GM21529 (cell line): Measurements from ENCODE around the gene SPTB.

Experiments
- ATAC-seq: cut with Tn5 transposase; IDR thresholded peaks from one replicate; pipeline ENCODE4 v1.9.1; 2021; ENCODE audit not compliant: unreplicated experiment

Gene SPTB

GRCh38 chr14:64768401-64769095 lies 111.2 kb downstream of the SPTB start:
- ATAC-seq, result no peak

- ATAC-seq, result no peak
Measured at GRCh38 chr14:64767215-64767964, 112.3 kb downstream of the SPTB start.

GRCh38 chr14:64766430-64767151 lies 113.1 kb downstream of the SPTB start:
- ATAC-seq, result no peak

- ATAC-seq, result no peak
Measured at GRCh38 chr14:64765740-64766302, 113.9 kb downstream of the SPTB start.

GRCh38 chr14:64764641-64765520 lies 114.8 kb downstream of the SPTB start:
- no peak for ATAC-seq

DNA sequence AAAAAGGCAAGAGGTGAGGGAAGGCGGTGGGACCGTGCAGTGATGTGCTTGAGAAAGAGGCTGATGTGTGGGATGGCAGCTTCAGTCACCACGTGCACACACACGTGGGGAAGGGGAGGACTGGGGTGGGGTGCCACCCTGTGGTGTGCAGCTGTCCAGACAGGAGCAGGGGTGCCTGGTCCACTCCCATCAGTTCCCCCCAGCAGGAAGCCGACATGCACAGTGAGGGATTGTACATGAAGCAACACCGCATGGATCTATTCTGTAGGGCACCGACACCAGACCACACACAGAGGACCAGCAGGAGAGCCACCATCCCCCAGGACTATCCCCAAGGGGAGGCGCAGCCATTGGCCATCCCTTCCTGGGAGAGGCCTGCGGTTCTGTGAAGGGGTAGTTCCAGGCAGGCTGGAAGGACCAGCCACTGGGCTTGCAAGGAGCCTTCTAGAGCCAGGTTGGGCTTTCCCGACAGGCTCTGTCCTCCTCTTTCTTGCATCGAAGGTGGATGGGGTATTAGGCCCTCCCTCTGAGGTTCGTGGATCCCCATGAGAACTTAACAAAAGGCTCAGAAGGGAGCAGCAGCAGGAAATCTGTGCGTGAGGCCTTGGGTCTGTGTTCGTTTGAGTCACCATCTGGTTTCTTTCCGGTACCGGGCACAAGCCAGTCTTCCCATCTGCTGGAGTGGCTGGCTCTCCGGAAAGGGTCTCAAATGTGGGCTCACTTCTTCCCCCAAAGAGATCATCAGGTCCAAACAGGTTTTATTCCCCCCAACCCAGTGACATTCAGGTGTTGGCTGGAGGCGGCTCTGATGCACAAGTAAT lies 115.7 kb downstream of the SPTB start:
- no peak for ATAC-seq

- no peak for ATAC-seq
Measured at GRCh38 chr14:64763085-64763782, 116.5 kb downstream of the SPTB start.

- no peak for ATAC-seq
Measured at GRCh38 chr14:64762044-64763034, 117.4 kb downstream of the SPTB start.

- ATAC-seq, result no peak
Measured at GRCh38 chr14:64761441-64762043, 118.2 kb downstream of the SPTB start.

GRCh38 chr14:64760916-64761315 lies 118.8 kb downstream of the SPTB start:
- no peak for ATAC-seq

DNA sequence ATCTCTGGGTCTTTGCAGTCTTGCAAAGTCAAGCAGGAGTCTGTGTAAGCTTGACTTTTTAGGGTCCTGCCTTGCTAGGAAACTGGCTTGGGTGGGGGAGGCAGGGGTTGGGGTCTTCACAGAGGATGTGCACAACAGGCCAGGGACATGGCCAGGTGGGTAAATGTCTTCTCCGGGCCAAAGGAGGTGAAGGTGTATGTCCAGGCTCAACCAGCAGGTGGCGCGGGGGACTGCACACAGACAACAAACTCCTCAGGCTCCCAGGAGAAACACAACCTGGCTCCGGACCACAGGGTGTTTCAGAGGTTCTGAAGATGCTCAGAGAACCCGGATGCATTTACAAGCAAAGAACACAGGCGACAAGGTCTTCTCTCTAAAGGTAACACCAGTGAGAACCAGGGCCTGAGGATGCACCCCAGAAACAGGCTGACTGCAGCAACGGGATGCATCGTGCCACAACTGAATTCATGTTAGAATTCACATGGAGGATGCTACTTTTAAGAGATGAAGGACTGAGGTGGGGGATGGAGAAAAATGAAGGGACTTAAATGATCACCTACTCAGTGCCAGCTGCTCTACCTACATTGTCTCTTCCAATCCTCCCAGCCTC lies 119.5 kb downstream of the SPTB start:
- ATAC-seq, result no peak

- no peak for ATAC-seq
Measured at GRCh38 chr14:64759555-64759938, 120.2 kb downstream of the SPTB start.

- ATAC-seq, result no peak
Measured at GRCh38 chr14:64758691-64759554, 120.8 kb downstream of the SPTB start.

DNA sequence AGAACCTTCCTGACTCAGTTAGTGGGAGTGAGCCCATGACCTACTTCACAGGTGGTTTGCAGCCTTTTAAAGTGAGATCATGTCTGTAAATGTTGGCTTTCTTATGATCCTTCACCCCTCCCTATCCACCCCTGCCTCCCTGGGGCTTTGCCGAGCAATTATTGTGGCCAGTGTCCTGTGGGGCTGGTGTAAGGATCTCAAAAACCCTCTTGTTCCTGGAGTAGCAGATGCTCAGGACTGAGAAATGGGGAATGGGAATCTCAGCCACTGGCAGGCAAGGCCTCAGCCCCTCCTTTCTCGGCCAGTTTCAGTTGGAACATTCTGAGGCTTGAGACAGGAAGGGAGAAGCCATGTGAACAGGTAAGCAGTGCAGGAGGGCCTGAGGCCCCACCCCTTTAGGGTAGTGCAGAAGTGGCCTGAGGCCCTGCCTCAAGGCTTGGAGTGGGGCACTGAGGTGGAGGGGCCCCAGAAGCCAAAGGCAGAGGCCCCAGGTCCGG lies 121.6 kb downstream of the SPTB start:
- ATAC-seq, result no peak

- no peak for ATAC-seq
Measured at GRCh38 chr14:64757601-64758000, 122.1 kb downstream of the SPTB start.

- ATAC-seq, result no peak
Measured at GRCh38 chr14:64756712-64757111, 123.0 kb downstream of the SPTB start.
